ENCODE results near the gene PSMA6. TPM values are rescaled to one million over a fixed set of nuclear protein-coding genes. Genes with fewer than 3 reads are reported as not detected.

PSMA6 gene
- total RNA-seq, 2 experiments from 2014 or later: 266 to 269 TPM

Other genes with a start within 250 kb of the PSMA6 start
- gene FAM177A1, start 246.1 kb upstream of the PSMA6 start, total RNA-seq: 10 to 100 TPM; 40.5 to 41.5 TPM
- gene PPP2R3C, start 170.4 kb upstream of the PSMA6 start, total RNA-seq: 10 to 100 TPM; 33.3 to 38.6 TPM
- gene PRORP, start 169.8 kb upstream of the PSMA6 start, total RNA-seq: 10 to 100 TPM; 32.5 to 35.4 TPM
- 10 to 100 TPM; 56.1 to 56.8 TPM for gene NFKBIA, start 112.4 kb downstream of the PSMA6 start, total RNA-seq
- gene INSM2, start 241.8 kb downstream of the PSMA6 start, total RNA-seq: not detected

Measured in activated CD8-positive, alpha-beta T cell treated with anti-CD3 and anti-CD28 coated beads, Interleukin-2, amount 10 ng/mL, durations not matched to agents 7 days and 5 days (primary cell).